ENCODE results near the gene AJAP1. TPM values are rescaled to one million over a fixed set of nuclear protein-coding genes. Genes with fewer than 3 reads are reported as not detected.

Gene AJAP1
- total and polyA plus RNA-seq, 2 of the 13 experiments (the other 11 are each of a cell fraction or from before 2014, with no cell fraction given): not detected

DNA sequence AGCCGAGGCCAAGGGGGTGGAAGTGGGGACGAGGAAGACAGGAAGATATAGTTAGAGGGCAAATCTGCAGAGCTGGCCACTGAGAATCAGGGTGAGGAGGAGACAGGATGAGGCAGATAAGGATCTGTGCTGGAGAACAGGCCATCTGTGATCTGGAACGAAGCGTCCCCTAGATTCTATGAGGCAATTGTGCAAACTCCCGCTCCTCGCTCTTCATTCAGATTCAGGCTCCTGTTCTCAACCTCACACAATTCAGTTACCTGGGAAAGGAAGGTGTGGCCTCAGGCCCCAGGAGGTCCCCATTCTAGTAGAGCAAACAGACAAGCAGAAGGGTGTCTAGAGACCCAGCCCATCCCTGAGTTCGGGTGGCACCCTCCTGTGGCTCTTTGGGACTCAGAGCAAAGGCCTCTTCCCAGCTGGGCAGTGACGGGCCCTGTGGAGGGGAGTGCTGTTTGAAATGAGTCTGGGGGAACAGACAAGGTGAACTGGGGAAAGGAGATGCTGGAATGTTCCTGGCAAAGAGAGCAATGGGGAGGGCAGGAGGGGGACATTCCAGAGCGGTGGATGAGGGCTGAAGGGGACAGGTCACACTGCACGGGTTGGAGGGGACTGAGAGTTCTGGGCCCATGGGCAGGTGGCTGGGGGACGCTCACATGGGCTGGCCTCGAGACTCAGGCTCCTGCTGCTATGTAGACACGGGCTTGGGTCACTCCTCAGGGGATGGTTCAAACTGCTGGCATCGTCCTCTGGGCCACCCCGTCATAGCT lies 39.9 kb upstream of the AJAP1 start:
- H3K4me1 ChIP-seq (ENCODE audit: insufficient read depth, low read length): no peaks in the 10 kb centered on the region
- POLR2A ChIA-PET: no interaction called here
- no peak overlapping the region for H3K9ac ChIP-seq (ENCODE audit: insufficient read depth, low read depth, low read length)
- H3K27ac ChIP-seq (ENCODE audit: extremely low read length, insufficient read depth, low read length): no peak overlapping the region
- no peak for TF ChIP-seq YEATS4 (CRISPR knock-in tag; IDR thresholded peaks at IDR 0.05; ENCODE audit: borderline replicate concordance)
- DNase-seq (ENCODE audit: low spot score) (no peak), ATAC-seq (no peak), FAIRE-seq (no peak)
- no peak overlapping the region for H2AFZ ChIP-seq (ENCODE audit: low read length)
- no peak overlapping the region for H3K4me3 ChIP-seq (replicated peaks in 1 of 3; ENCODE audit: insufficient read depth in 1 of 3, low read depth in 2 of 3, low read length in 3 of 3)
- BruUV-seq (replicated peaks): no TSS peak
- no peaks in the 10 kb centered on the region for H4K20me1 ChIP-seq (ENCODE audit: insufficient read depth, low read length)
- peaks cover 6 to 46% of the 10 kb centered on the region in 2 experiments; a peak in 4 of 5 replicates for H3K27me3 ChIP-seq (ENCODE audit: control insufficient read depth in 1 of 2, insufficient read depth in 2 of 2, low read length in 2 of 2)
- no peak overlapping the region for H3K4me2 ChIP-seq (ENCODE audit: low read depth, low read length)
- no peaks in the 10 kb centered on the region for H3K36me3 ChIP-seq (replicated peaks in 1 of 2; ENCODE audit: control insufficient read depth in 1 of 2, insufficient read depth in 2 of 2, low read length in 2 of 2)
- 12% methylated on average over 11 of the region's 15 CpGs for WGBS (ENCODE audit: low lambda C conversion rate)
- in situ Hi-C loops (cut with HindIII; ENCODE audit: extremely low pct_ligation_motif_present, low pct_unique_long_range_greater_than_20kb) (no loop called here), intact Hi-C loops (cut with micrococcal nuclease; ENCODE audit: unreplicated experiment) (no loop called here)
- CTCF ChIA-PET (ENCODE audit: low intra/inter-chr PET ratio, low total read pairs): no interaction called here
- no peaks in the 10 kb centered on the region for H3K79me2 ChIP-seq (ENCODE audit: insufficient read depth, low read length)
- H3K9me3 ChIP-seq (ENCODE audit: low read length): peaks cover 12% of the 10 kb centered on the region

DNA sequence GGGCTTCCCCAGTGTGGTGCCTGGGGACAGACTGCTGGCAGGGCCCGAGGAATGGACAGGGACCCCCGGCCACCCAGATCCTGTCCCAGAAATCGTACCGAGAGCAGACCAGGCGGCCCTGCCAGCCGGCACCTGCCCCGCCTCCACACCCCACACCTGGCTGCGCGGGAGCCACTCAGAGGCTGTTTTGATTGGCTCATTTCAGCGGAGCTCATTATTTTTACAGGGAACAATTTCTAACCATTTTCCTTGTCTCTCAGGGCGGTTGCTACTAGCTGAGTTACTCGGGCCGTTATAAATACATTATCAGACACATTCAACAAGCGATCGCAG lies 39.3 kb upstream of the AJAP1 start:
- Histone ChIP-seq H3K4me2 (ENCODE audit: low read depth, low read length) (no peak overlapping the region), H3K36me3 (replicated peaks in 1 of 2; ENCODE audit: control insufficient read depth in 1 of 2, insufficient read depth in 2 of 2, low read length in 2 of 2) (no peaks in the 10 kb centered on the region), H3K4me3 (replicated peaks in 1 of 3; ENCODE audit: insufficient read depth in 1 of 3, low read depth in 2 of 3, low read length in 3 of 3) (no peak overlapping the region), H2AFZ (ENCODE audit: low read length) (no peak overlapping the region), H3K9me3 (ENCODE audit: low read length) (peaks cover 7% of the 10 kb centered on the region; the same call in 1 of the 2 replicates), H3K27me3 (ENCODE audit: control insufficient read depth in 1 of 2, insufficient read depth in 2 of 2, low read length in 2 of 2) (peaks cover 6 to 46% of the 10 kb centered on the region in 2 experiments; a peak in 4 of 5 replicates), H3K27ac (ENCODE audit: extremely low read length, insufficient read depth, low read length) (no peak overlapping the region), H3K4me1 (ENCODE audit: insufficient read depth, low read length) (no peaks in the 10 kb centered on the region), H3K79me2 (ENCODE audit: insufficient read depth, low read length) (no peaks in the 10 kb centered on the region), H4K20me1 (ENCODE audit: insufficient read depth, low read length) (no peaks in the 10 kb centered on the region), H3K9ac (ENCODE audit: insufficient read depth, low read depth, low read length) (no peak overlapping the region)
- ChIA-PET POLR2A (no interaction called here), CTCF (ENCODE audit: low intra/inter-chr PET ratio, low total read pairs) (no interaction called here)
- TF ChIP-seq MBNL3 (CRISPR knock-in tag; conservative IDR thresholded peaks at IDR 0.05) (no peak), ZBTB3 (CRISPR knock-in tag; IDR thresholded peaks at IDR 0.05; ENCODE audit: borderline replicate concordance, low read depth) (no peak)
- TF ChIP-seq, protein P1, sequence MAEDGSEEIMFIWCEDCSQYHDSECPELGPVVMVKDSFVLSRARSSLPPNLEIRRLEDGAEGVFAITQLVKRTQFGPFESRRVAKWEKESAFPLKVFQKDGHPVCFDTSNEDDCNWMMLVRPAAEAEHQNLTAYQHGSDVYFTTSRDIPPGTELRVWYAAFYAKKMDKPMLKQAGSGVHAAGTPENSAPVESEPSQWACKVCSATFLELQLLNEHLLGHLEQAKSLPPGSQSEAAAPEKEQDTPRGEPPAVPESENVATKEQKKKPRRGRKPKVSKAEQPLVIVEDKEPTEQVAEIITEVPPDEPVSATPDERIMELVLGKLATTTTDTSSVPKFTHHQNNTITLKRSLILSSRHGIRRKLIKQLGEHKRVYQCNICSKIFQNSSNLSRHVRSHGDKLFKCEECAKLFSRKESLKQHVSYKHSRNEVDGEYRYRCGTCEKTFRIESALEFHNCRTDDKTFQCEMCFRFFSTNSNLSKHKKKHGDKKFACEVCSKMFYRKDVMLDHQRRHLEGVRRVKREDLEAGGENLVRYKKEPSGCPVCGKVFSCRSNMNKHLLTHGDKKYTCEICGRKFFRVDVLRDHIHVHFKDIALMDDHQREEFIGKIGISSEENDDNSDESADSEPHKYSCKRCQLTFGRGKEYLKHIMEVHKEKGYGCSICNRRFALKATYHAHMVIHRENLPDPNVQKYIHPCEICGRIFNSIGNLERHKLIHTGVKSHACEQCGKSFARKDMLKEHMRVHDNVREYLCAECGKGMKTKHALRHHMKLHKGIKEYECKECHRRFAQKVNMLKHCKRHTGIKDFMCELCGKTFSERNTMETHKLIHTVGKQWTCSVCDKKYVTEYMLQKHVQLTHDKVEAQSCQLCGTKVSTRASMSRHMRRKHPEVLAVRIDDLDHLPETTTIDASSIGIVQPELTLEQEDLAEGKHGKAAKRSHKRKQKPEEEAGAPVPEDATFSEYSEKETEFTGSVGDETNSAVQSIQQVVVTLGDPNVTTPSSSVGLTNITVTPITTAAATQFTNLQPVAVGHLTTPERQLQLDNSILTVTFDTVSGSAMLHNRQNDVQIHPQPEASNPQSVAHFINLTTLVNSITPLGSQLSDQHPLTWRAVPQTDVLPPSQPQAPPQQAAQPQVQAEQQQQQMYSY (CRISPR knock-in tag; IDR thresholded peaks at IDR 0.05): no peak
- in situ Hi-C loops (cut with HindIII; ENCODE audit: extremely low pct_ligation_motif_present, low pct_unique_long_range_greater_than_20kb): no loop called here
- WGBS (ENCODE audit: low lambda C conversion rate): 31% methylated on average over 6 of the region's 15 CpGs
- intact Hi-C loops (cut with micrococcal nuclease; ENCODE audit: unreplicated experiment): no loop called here
- no TSS peak for BruUV-seq (replicated peaks)
- FAIRE-seq (no peak), DNase-seq (ENCODE audit: low spot score) (no peak), ATAC-seq (no peak)
